Stimulated activated CD4-positive, alpha-beta T cell treated with anti-CD3 and anti-CD28 coated beads, Interleukin-1b, Interleukin-23, amount 100 ng/mL, for 24 hours (primary cell): ENCODE measurements around the gene CAMTA1.

Experiments used
- DNase-seq, 4 experiments: peaks; one replicate each; pipeline ENCODE4 v3.0.0-alpha.2; 2020; ENCODE audit warnings: low read depth in 4 of 4, low spot score in 1 of 4

The CAMTA1 gene

GRCh38 chr1:6871300-6871972 is 86.2 kb downstream of the CAMTA1 start:
- DNase-seq, result no peak

DNA sequence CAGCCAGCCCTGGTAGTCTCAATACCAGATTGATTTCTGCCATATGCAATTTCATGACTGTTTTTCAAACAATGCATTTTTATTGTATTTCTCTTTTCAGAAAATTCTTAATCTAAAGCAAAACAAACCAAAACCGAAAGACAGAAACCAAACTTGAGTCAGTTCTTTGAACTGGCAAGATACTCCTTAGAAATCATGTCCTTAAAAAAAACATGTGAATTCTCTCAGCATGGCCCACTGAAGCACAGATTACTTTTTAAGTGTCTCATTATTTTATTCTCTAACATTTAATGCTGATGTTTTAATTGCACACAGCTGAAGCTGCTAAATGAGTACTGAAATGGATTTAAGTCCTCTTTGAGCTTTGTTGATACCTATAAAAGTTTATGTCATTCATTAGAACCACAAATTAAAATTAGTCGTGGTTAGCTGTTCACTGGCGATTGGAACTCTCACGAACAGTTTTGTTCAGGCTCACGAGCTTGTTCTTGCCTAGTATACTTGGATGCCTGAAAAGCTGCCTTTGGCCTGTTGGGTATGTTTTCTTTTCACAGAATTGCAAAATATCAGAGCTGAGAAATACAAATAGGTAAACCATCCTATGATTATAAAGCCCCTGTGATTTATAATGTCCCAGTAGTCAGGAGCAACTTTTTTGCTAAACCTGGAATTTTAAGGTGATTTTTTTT is 87.5 kb downstream of the CAMTA1 start:
- DNase-seq, result no peak

GRCh38 chr1:6873298-6874015 is 88.2 kb downstream of the CAMTA1 start:
- no peak for DNase-seq

DNA sequence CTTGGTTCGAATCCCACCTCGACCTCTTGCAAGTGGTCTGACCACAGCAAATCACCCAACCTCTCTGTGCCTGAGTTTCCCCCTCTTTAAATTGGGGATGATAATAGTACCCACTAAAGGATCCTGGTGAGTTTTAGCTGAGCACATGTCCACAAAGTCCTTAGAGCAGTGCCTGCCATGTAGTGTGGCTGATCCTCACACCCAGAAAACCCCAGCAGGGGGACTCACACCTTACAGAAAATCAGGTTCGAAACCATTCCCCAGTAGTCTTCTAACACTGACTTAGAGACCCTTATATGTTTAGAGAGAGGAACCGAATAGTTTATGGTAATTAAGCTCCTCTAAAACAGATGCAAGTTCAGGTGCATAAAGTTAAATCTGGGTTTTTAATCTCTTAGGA is 89.0 kb downstream of the CAMTA1 start:
- DNase-seq, result no peak

DNA sequence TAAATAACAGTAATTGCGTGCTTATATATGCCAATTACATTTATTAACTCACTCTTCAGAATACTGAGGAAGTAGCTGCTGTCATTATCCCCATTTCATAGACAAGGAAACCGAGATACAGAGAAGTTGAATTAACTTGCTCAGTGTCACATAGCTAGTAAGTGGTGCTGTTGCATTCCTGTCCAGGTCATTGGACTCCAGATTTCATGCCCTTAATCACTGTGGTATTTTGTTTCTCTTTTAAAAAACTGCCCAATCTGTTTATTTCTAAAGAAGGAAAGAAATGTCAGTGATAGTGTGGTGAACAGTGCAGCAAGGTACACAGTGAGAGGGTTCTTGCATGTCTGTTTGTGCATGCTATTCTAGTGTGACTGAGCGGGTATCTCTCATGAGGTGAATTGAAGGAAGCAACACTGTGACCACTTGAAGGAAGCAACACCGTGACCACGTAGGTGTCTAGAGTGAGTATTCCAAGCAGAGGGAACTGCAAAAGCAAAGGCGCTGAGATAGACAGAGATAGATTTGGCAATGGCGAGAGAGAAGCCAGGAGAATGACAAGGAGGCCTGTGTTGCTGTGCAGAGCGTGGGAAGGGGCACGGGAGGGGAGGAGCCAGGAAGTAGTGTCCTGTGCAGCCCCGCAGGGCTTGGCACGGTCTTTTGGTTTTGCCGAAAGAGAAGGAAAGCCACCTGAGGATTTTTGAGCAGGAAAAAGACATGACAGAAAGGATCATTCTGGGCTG is 95.9 kb downstream of the CAMTA1 start:
- no peak for DNase-seq

DNA sequence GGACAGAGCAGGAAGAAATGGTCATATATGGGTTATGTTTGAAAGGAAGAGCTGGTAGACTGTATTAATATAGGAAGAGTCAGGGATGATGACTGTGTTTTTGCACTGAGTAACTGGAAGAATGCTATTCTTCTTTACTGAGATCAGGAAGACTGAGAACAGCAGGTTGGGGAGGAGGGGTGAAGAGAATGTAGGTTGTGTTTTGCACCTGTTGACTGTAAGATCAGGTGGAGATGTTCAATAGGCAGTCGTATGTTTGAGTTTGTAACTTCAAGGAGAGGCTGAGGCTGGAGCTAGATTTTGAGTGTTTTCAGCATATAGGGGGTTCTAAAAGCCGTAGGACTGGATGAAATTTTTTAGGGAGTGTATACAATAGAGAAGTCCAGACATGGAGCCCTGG is 97.2 kb downstream of the CAMTA1 start:
- no peak for DNase-seq

GRCh38 chr1:6884652-6885153 is 99.4 kb downstream of the CAMTA1 start:
- no peak for DNase-seq

GRCh38 chr1:6885426-6885825 is 100.2 kb downstream of the CAMTA1 start:
- DNase-seq, result no peak

GRCh38 chr1:6886523-6886922 is 101.3 kb downstream of the CAMTA1 start:
- DNase-seq, result no peak

- DNase-seq, result no peak
These were observed 103.0 kb downstream of the CAMTA1 start for GRCh38 chr1:6888268-6888667.

DNA sequence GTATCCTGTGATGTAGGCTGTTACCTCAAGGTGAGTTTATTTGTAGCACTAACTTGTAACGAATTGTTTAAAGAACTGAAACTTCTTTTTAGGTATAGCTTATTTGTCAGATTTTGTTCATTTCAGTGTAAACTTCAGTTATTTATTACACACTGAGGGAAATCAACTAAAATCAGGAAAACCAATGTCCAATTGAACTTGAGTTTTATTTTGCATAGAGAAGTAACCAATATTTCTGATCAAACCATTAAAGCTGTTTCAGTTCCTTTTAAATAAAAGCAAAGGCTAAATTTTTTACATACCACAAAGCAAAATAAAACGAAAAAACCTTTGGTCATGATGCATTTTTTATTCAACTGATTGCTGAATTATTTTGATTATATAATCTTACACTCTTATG is 103.6 kb downstream of the CAMTA1 start:
- no peak for DNase-seq

GRCh38 chr1:6889875-6890480 is 104.7 kb downstream of the CAMTA1 start:
- DNase-seq, result peak in 2 of 4 experiments; percentile 5

- no peak for DNase-seq
These were observed 105.4 kb downstream of the CAMTA1 start for GRCh38 chr1:6890686-6891085.

GRCh38 chr1:6891781-6892579 is 106.7 kb downstream of the CAMTA1 start:
- DNase-seq, result peak in 2 of 4 experiments; percentile 7 to 41

DNA sequence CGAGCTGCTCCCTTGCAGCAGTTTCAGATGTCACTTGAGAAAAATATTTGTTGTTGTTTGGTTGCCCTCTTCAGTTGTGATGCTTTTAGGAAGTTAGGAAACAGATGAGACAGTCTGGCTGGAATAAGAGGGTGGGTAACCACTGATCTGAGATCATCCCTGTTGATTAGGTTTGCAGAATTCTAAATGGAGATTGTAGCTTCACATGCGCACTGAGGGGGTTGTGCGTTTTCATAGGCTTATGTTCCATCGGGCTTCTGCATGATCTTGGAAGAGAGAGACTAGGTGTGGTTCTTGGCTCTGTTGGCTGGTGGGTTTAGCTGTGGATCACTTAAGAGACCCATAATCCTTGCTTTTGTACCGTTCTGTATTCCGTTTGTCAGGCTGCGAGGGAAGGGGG is 108.1 kb downstream of the CAMTA1 start:
- no peak for DNase-seq

DNA sequence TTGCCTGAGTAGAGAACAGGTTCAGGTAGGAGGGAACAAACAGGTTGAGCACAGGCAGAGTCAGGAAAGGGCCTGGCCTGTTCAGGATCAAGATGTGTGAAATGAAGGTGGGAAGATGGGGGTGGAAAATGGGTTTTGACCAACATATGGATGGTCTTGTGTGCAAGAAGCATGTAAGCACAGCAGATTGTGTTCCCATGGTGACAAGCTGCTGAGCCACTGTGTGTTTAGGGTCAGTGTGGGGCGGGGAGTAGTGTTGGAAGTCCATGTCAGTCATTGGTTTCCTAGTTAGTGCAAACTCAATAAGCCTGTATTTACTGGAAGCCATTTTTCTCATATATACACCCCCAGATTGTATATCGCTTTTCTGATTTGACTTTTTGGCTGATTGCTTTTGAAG is 111.9 kb downstream of the CAMTA1 start:
- DNase-seq, result no peak

DNA sequence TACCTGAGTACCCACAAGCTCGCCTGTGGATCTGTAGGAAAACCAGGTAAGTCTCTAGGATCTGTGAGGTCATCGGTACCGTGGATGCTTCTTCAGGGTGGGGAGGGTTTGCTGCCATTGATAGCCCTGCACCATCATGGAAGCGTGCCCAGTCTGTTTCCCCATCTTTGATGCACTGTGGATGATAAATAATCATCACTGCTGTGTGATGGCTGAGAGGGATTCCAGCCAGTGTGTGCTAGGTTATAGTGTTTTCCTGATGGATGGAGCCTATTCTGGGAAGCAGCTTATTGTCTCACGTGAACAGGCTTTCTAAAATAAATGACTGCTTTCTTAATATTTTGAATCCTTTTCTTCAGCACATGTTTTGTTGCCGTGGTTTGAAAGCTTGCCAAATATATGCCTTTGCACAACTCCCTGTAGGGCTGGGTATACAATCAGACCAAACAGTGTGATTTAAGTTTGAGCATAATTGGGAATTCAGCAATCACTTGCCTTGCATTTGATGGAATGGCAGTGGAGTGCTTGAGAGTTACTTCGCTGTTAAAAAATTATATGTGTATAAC is 113.8 kb downstream of the CAMTA1 start:
- no peak for DNase-seq

DNA sequence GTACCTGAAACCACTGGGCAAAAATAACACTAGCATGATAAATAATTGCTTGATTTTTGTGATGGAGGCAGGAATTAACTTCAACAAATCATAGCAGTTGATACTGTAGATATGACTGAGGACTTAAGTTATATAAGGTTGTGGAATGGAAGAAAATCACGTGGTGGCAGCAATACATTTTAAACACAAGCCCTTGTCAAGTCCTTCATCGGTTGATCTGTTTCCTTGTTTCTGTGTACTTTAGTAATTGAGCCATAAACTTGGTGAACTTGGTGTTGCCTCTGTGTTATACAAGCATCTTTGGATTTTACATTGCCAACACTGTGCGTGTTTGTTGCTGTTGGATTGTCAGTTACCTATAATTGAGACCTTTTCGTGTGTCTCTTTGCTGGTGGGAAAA is 114.4 kb downstream of the CAMTA1 start:
- no peak for DNase-seq

- no peak for DNase-seq
These were observed 116.9 kb downstream of the CAMTA1 start for GRCh38 chr1:6902153-6902552.
